Fibroblast of lung (primary cell): ENCODE data around the gene ADORA1. TPM values are rescaled to one million over a fixed set of nuclear protein-coding genes. Genes with fewer than 3 reads are reported as not detected.

Experiments
- DNase-seq, 2 donors: peaks; one replicate each; pipeline versions ENCODE4 v3.0.0 to v3.0.0-alpha.2; 2010; ENCODE audit warnings: low read depth in 2 of 2
- H2AFZ ChIP-seq: 2 replicates; pipeline ENCODE4 v1.5.1; 2012; ENCODE audit warnings: low read length, control low read depth, inconsistent platforms
- H3K27ac ChIP-seq: 2 replicates; pipeline ENCODE4 v1.5.1; 2011; ENCODE audit warnings: low read length, control low read depth; ENCODE audit not compliant: insufficient read depth
- H3K27me3 ChIP-seq: 2 replicates; pipeline ENCODE4 v1.5.1; 2011; ENCODE audit warnings: mild to moderate bottlenecking, low read length; ENCODE audit not compliant: control insufficient read depth, insufficient read depth
- H3K36me3 ChIP-seq: 2 replicates; pipeline ENCODE4 v1.5.1; 2011; ENCODE audit warnings: low read length; ENCODE audit not compliant: control insufficient read depth, insufficient read depth
- H3K4me1 ChIP-seq: 2 replicates; pipeline ENCODE4 v1.5.1; 2011; ENCODE audit warnings: low read length; ENCODE audit not compliant: control insufficient read depth, insufficient read depth; ENCODE audit errors: extremely low read depth
- H3K4me2 ChIP-seq: 2 replicates; pipeline ENCODE4 v1.5.1; 2011; ENCODE audit warnings: low read length, control low read depth; ENCODE audit not compliant: insufficient read depth; ENCODE audit errors: extremely low read depth
- H3K4me3 ChIP-seq, 4 experiments: fragments of 200-600 bp in 1 of 4; sonication (generic) in 1 of 4; replicated peaks in 1 of 4; 2 replicates each; pipeline ENCODE4 v1.5.1; 2011 to 2016; ENCODE audit warnings: low read length in 4 of 4, low read depth in 3 of 4, mild to moderate bottlenecking in 3 of 4, control low read depth in 2 of 4, inconsistent platforms in 1 of 4, mixed read lengths in 1 of 4; ENCODE audit not compliant: insufficient read depth in 1 of 4; ENCODE audit errors: control extremely low read depth in 1 of 4
- H3K79me2 ChIP-seq: 2 replicates; pipeline ENCODE4 v1.5.1; 2012; ENCODE audit warnings: mild to moderate bottlenecking, low read length, inconsistent platforms; ENCODE audit not compliant: control insufficient read depth, insufficient read depth
- H3K9ac ChIP-seq: 2 replicates; pipeline ENCODE4 v1.5.1; 2011; ENCODE audit warnings: mild to moderate bottlenecking, low read length, control low read depth; ENCODE audit not compliant: insufficient read depth
- H3K9me3 ChIP-seq: 2 replicates; pipeline ENCODE4 v1.5.1; 2012; ENCODE audit warnings: low read depth, low read length; ENCODE audit not compliant: control insufficient read depth, insufficient read depth
- H4K20me1 ChIP-seq: 2 replicates; pipeline ENCODE4 v1.5.1; 2011; ENCODE audit warnings: low read length; ENCODE audit not compliant: control insufficient read depth, insufficient read depth; ENCODE audit errors: extremely low read depth
- CTCF ChIP-seq, 2 donors: IDR thresholded peaks in 1 of 2; conservative IDR thresholded peaks in 1 of 2; 1 replicate in 1 of 2; 2 replicates in 1 of 2; pipeline ENCODE4 v1.5.1; 2011 to 2012; ENCODE audit warnings: low read length in 2 of 2, control low read depth in 1 of 2, inconsistent platforms in 1 of 2, low read depth in 1 of 2, mild to moderate bottlenecking in 1 of 2
- EZH2 ChIP-seq: IDR thresholded peaks from 2 replicates; pipeline ENCODE4 v1.5.1; 2012; ENCODE audit warnings: low read length, control low read depth, mild to moderate bottlenecking; ENCODE audit errors: missing control alignments
- polyA plus RNA-seq, 2 donors: library from polyadenylated mRNA; depleted of rRNA in 1 of 2; stranded (reverse) in 1 of 2; unstranded in 1 of 2; fragments of >200 nt; gene quantifications; 2 replicates each; pipeline ENCODE4 v1.2.1, GENCODE V29; 2011 to 2012; ENCODE audit warnings: missing spikeins in 1 of 2
- total RNA-seq: library from RNA; depleted of rRNA; stranded (reverse); fragments of >200 nt; gene quantifications from 2 replicates; pipeline ENCODE4 v1.2.1, GENCODE V29; 2014

Gene ADORA1
- total and polyA plus RNA-seq, 2 donors (not counting 1 experiment from before 2014, with no cell fraction given): 1.5 to 6.1 TPM

GRCh38 chr1:203140743-203141520, 13.4 kb downstream of the ADORA1 start:
- no peak for DNase-seq
- peaks cover 3% of the 10 kb centered on the region for H3K4me1 ChIP-seq
- no peak overlapping the region for H3K9ac ChIP-seq
- no peak overlapping the region for H3K27ac ChIP-seq
- H3K4me2 ChIP-seq: no peak overlapping the region
- H4K20me1 ChIP-seq: no peaks in the 10 kb centered on the region
- TF ChIP-seq EZH2 (no peak), CTCF (conservative IDR thresholded peaks at IDR 0.05 in 1 of 2, IDR thresholded peaks at IDR 0.05 in 1 of 2; ENCODE audit: low read depth in 1 of 2, low read length in 2 of 2) (no peak)
- H2AFZ ChIP-seq: no peak overlapping the region
- H3K36me3 ChIP-seq: no peaks in the 10 kb centered on the region
- H3K27me3 ChIP-seq: no peaks in the 10 kb centered on the region
- no peak overlapping the region for H3K4me3 ChIP-seq
- H3K79me2 ChIP-seq: no peaks in the 10 kb centered on the region
- no peaks in the 10 kb centered on the region for H3K9me3 ChIP-seq

GRCh38 chr1:203142124-203142523, 14.6 kb downstream of the ADORA1 start:
- H4K20me1 ChIP-seq: no peaks in the 10 kb centered on the region
- no peak overlapping the region for H3K9ac ChIP-seq
- H3K4me3 ChIP-seq: no peak overlapping the region
- DNase-seq: no peak
- no peak overlapping the region for H3K4me2 ChIP-seq
- peaks cover 3% of the 10 kb centered on the region for H3K4me1 ChIP-seq
- H3K36me3 ChIP-seq: no peaks in the 10 kb centered on the region
- H3K27ac ChIP-seq: no peak overlapping the region
- H2AFZ ChIP-seq: no peak overlapping the region
- H3K79me2 ChIP-seq: no peaks in the 10 kb centered on the region
- H3K9me3 ChIP-seq: no peaks in the 10 kb centered on the region
- H3K27me3 ChIP-seq: no peaks in the 10 kb centered on the region
- TF ChIP-seq CTCF (conservative IDR thresholded peaks at IDR 0.05 in 1 of 2, IDR thresholded peaks at IDR 0.05 in 1 of 2; ENCODE audit: low read depth in 1 of 2, low read length in 2 of 2): no peak

- Histone ChIP-seq H3K9me3 (no peaks in the 10 kb centered on the region), H3K4me3 (no peak overlapping the region), H3K36me3 (no peaks in the 10 kb centered on the region), H3K9ac (no peak overlapping the region), H2AFZ (no peak overlapping the region), H3K4me2 (no peak overlapping the region), H3K4me1 (peaks cover 3% of the 10 kb centered on the region), H3K79me2 (no peaks in the 10 kb centered on the region), H3K27me3 (no peaks in the 10 kb centered on the region), H4K20me1 (no peaks in the 10 kb centered on the region), H3K27ac (no peak overlapping the region)
- TF ChIP-seq CTCF (conservative IDR thresholded peaks at IDR 0.05 in 1 of 2, IDR thresholded peaks at IDR 0.05 in 1 of 2; ENCODE audit: low read depth in 1 of 2, low read length in 2 of 2): no peak
- no peak for TF ChIP-seq EZH2
- DNase-seq: no peak
These were observed 15.3 kb downstream of the ADORA1 start for GRCh38 chr1:203142684-203143408.
